H1 (cell line): ENCODE data around the gene RNF4. TPM values are rescaled to one million over a fixed set of nuclear protein-coding genes. Genes with fewer than 3 reads are reported as not detected.

ENCODE experiments used
- CTCF ChIA-PET: fragments of 300-600 bp; sonication (Branson Sonifier 250); formaldehyde crosslinking; loops from one replicate; lab custom pipeline; 2021; ENCODE audit not compliant: partially characterized antibody; lab: Charles Lee
- POLR2A ChIA-PET: fragments of 300-600 bp; sonication (Branson Sonifier 250); formaldehyde crosslinking; loops from one replicate; lab custom pipeline; 2021; ENCODE audit warnings: inconsistent platforms; ENCODE audit not compliant: partially characterized antibody; lab: Charles Lee
- DNase-seq, 2 experiments: peaks; one replicate each; pipeline versions ENCODE4 v3.0.0 to v3.0.0-alpha.2; 2010 to 2022; ENCODE audit warnings: low spot score in 2 of 2, low read depth in 1 of 2, mixed read lengths in 1 of 2
- FAIRE-seq: peaks from 2 replicates; lab custom pipeline; 2011; peaks lifted over from hg19 to GRCh38; lab: Jason Lieb, UNC
- H2AFZ ChIP-seq: 2 replicates; pipeline ENCODE4 v1.8.1; 2012; ENCODE audit warnings: low read length, inconsistent platforms
- H2AK5ac ChIP-seq: 2 replicates; pipeline ENCODE4 v1.6.1; 2013; ENCODE audit warnings: low read depth, low read length
- H2BK120ac ChIP-seq: replicated peaks from 2 replicates; pipeline ENCODE3; 2013; ENCODE audit warnings: low read depth, low read length, inconsistent platforms
- H2BK12ac ChIP-seq: 2 replicates; pipeline ENCODE4 v1.6.1; 2013; ENCODE audit warnings: low read depth, low read length
- H2BK15ac ChIP-seq: 2 replicates; pipeline ENCODE4 v1.6.1; 2013; ENCODE audit warnings: low read length
- H2BK20ac ChIP-seq: 2 replicates; pipeline ENCODE4 v1.6.1; 2013; ENCODE audit warnings: low read length
- H2BK5ac ChIP-seq: 2 replicates; pipeline ENCODE4 v1.6.1; 2013; ENCODE audit warnings: low read depth, low read length
- H3K14ac ChIP-seq: 2 replicates; pipeline ENCODE4 v1.6.1; 2013; ENCODE audit warnings: inconsistent platforms; ENCODE audit not compliant: insufficient read length
- H3K18ac ChIP-seq: 2 replicates; pipeline ENCODE4 v1.6.1; 2013; ENCODE audit warnings: low read length; ENCODE audit errors: extremely low read depth
- H3K23ac ChIP-seq: 2 replicates; pipeline ENCODE4 v1.6.1; 2013; ENCODE audit warnings: inconsistent platforms; ENCODE audit not compliant: insufficient read length
- H3K23me2 ChIP-seq: 2 replicates; pipeline ENCODE4 v1.6.1; 2013; ENCODE audit warnings: low read depth, low read length
- H3K27ac ChIP-seq: 2 replicates; pipeline ENCODE4 v1.6.1; 2011; ENCODE audit warnings: low read depth, low read length, inconsistent platforms
- H3K27me3 ChIP-seq, 4 experiments: replicated peaks in 1 of 4; 1 replicate in 1 of 4; 2 replicates in 3 of 4; pipeline versions ENCODE4 v1.6.1 to v1.8.1; 2011 to 2013; ENCODE audit warnings: low read length in 3 of 4, mild to moderate bottlenecking in 3 of 4, inconsistent platforms in 2 of 4, mixed read lengths in 2 of 4, moderate library complexity in 1 of 4; ENCODE audit not compliant: control insufficient read depth in 3 of 4, insufficient read depth in 3 of 4; ENCODE audit errors: extremely low read depth in 1 of 4
- H3K36me3 ChIP-seq, 4 experiments: 2 replicates each; pipeline versions ENCODE4 v1.6.1 to v1.8.1; 2011 to 2013; ENCODE audit warnings: mild to moderate bottlenecking in 4 of 4, low read length in 3 of 4, moderate library complexity in 2 of 4, control low read depth in 1 of 4, inconsistent platforms in 1 of 4; ENCODE audit not compliant: insufficient read depth in 4 of 4, control insufficient read depth in 2 of 4
- H3K4ac ChIP-seq: replicated peaks from 2 replicates; pipeline ENCODE3; 2013; ENCODE audit warnings: low read length, low read depth, mixed read lengths, inconsistent platforms; ENCODE audit not compliant: insufficient read length
- H3K4me1 ChIP-seq, 4 experiments: replicated peaks in 1 of 4; 1 replicate in 1 of 4; 2 replicates in 3 of 4; pipeline versions ENCODE4 v1.6.1 to v1.8.1; 2011 to 2013; ENCODE audit warnings: low read length in 3 of 4, inconsistent platforms in 2 of 4, mixed read lengths in 1 of 4; ENCODE audit not compliant: insufficient read depth in 4 of 4, control insufficient read depth in 3 of 4
- H3K4me2 ChIP-seq, 2 experiments: 2 replicates each; pipeline versions ENCODE4 v1.6.1 to v1.8.1; 2011 to 2013; ENCODE audit warnings: low read depth in 2 of 2, low read length in 2 of 2, control low read depth in 1 of 2, inconsistent platforms in 1 of 2, mild to moderate bottlenecking in 1 of 2; ENCODE audit not compliant: insufficient read depth in 1 of 2
- H3K4me3 ChIP-seq, 4 experiments: fragments of 200-600, 300-600 bp in 1 of 4; sonication (generic), shearing (Covaris generic), sonication (Bioruptor Twin) in 1 of 4; 2 replicates each; pipeline versions ENCODE4 v1.5.1 to v1.8.1; 2011 to 2016; ENCODE audit warnings: low read length in 4 of 4, low read depth in 3 of 4, control low read depth in 2 of 4, inconsistent platforms in 2 of 4, mild to moderate bottlenecking in 2 of 4, mixed read lengths in 1 of 4, moderate library complexity in 1 of 4; ENCODE audit not compliant: insufficient read depth in 2 of 4; ENCODE audit errors: extremely low read depth in 1 of 4
- H3K56ac ChIP-seq: replicated peaks from 2 replicates; pipeline ENCODE3; 2013; ENCODE audit warnings: low read depth, mild to moderate bottlenecking, mixed read lengths, low read length, inconsistent platforms; ENCODE audit not compliant: insufficient read length
- H3K79me1 ChIP-seq: 2 replicates; pipeline ENCODE4 v1.6.1; 2013; ENCODE audit warnings: low read depth, low read length, control low read depth
- H3K79me2 ChIP-seq, 2 experiments: 2 replicates each; pipeline versions ENCODE4 v1.6.1 to v1.8.1; 2012 to 2013; ENCODE audit warnings: low read length in 2 of 2, mild to moderate bottlenecking in 2 of 2, inconsistent platforms in 1 of 2; ENCODE audit not compliant: insufficient read depth in 2 of 2, control insufficient read depth in 1 of 2
- H3K9ac ChIP-seq, 4 experiments: replicated peaks in 1 of 4; 1 replicate in 1 of 4; 2 replicates in 3 of 4; pipeline versions ENCODE4 v1.6.1 to v1.8.1; 2011 to 2013; ENCODE audit warnings: low read depth in 3 of 4, low read length in 3 of 4, control low read depth in 2 of 4, mild to moderate bottlenecking in 2 of 4, moderate library complexity in 2 of 4, inconsistent platforms in 1 of 4; ENCODE audit errors: extremely low read depth in 1 of 4
- H3K9me3 ChIP-seq, 2 experiments: 2 replicates each; pipeline versions ENCODE4 v1.6.1 to v1.8.1; 2012 to 2013; ENCODE audit warnings: mild to moderate bottlenecking in 2 of 2, moderate library complexity in 2 of 2, control low read depth in 1 of 2, inconsistent platforms in 1 of 2, low read depth in 1 of 2, low read length in 1 of 2, mixed read lengths in 1 of 2; ENCODE audit not compliant: insufficient read depth in 2 of 2
- H4K20me1 ChIP-seq, 2 experiments: replicated peaks in 1 of 2; 2 replicates each; pipeline versions ENCODE3 to v1.8.1; 2011 to 2013; ENCODE audit warnings: inconsistent platforms in 2 of 2, low read length in 2 of 2, mild to moderate bottlenecking in 1 of 2; ENCODE audit not compliant: insufficient read depth in 2 of 2, control insufficient read depth in 1 of 2
- H4K5ac ChIP-seq: 2 replicates; pipeline ENCODE4 v1.6.1; 2013; ENCODE audit warnings: low read length, low read depth, mixed read lengths, inconsistent platforms; ENCODE audit not compliant: insufficient read length
- H4K8ac ChIP-seq: 2 replicates; pipeline ENCODE4 v1.8.0; 2013; ENCODE audit warnings: mild to moderate bottlenecking, moderate library complexity, low read length, inconsistent platforms; ENCODE audit not compliant: insufficient read depth; ENCODE audit errors: extremely low read depth
- H4K91ac ChIP-seq: replicated peaks from 2 replicates; pipeline ENCODE3; 2013; ENCODE audit warnings: low read length, mixed read lengths, inconsistent platforms; ENCODE audit not compliant: insufficient read length
- POLR2A ChIP-seq, 2 experiments: IDR thresholded peaks; 1 replicate in 1 of 2; 2 replicates in 1 of 2; pipeline ENCODE4 v1.6.1; 2011; ENCODE audit warnings: low read depth in 2 of 2, low read length in 2 of 2, mild to moderate bottlenecking in 2 of 2; ENCODE audit errors: control extremely low read depth in 1 of 2
- POLR2AphosphoS5 ChIP-seq: IDR thresholded peaks from 2 replicates; pipeline ENCODE4 v1.6.1; 2011; ENCODE audit warnings: low read depth, low read length
- TEAD4 ChIP-seq: IDR thresholded peaks from 2 replicates; pipeline ENCODE4 v1.6.1; 2012; ENCODE audit warnings: low read depth, low read length, inconsistent platforms, mixed read lengths
- WGBS, 2 experiments: shearing (Covaris generic) in 1 of 2; methylation state at CpG; one replicate each; pipeline versions ENCODE4 v1.1.6 to v1.1.7; 2013 to 2015; ENCODE audit warnings: low lambda C conversion rate in 2 of 2, mixed read lengths in 2 of 2, inconsistent platforms in 1 of 2, low coverage in 1 of 2, missing lambda C conversion rate in 1 of 2; ENCODE audit not compliant: insufficient replicate concordance in 2 of 2, insufficient coverage in 1 of 2, insufficient read length in 1 of 2; ENCODE audit errors: extremely low coverage in 1 of 2, missing lambda C conversion rate in 1 of 2; 5-methylcytosine and 5-hydroxymethylcytosine counted together
- polyA plus RNA-seq, 7 experiments: library from polyadenylated mRNA; depleted of rRNA in 3 of 7; stranded (reverse) in 5 of 7; unstranded in 2 of 7; fragments of >200 nt in 5 of 7; fragments of 200-250 nt in 2 of 7; gene quantifications; 1 replicate in 5 of 7; 2 replicates in 1 of 7; 4 replicates in 1 of 7; pipeline versions ENCODE4 v1.2.1 to v1.2.3, GENCODE V29; 2011 to 2013; ENCODE audit warnings: missing spikeins in 2 of 7, mixed read lengths in 2 of 7
- total RNA-seq: library from RNA; stranded (reverse); fragmentation: NEBNext Ultra II Directional; extraction: Animal tissue kit (Norgen Biotek cat#: 25700); gene quantifications from 2 replicates; pipeline ENCODE4 v1.2.1, GENCODE V29; 2021
- TF ChIP-seq, protein P1 (sequence below): IDR thresholded peaks from 2 replicates; pipeline ENCODE4 v1.6.1; 2011; ENCODE audit warnings: low read length, improper control_type of control experiment

The RNF4 gene
- total and polyA plus RNA-seq, 2 of the 8 experiments (the other 6 are each of a cell fraction or from before 2014, with no cell fraction given), result 68.2 to 78.9 TPM

GRCh38 chr4:2489081-2489805, 20.3 kb downstream of the RNF4 start:
- no peak overlapping the region; a peak in 1 of 4 replicates for H3K4me2 ChIP-seq
- H3K23me2 ChIP-seq, result no peaks in the 10 kb centered on the region
- no peak overlapping the region for H3K27ac ChIP-seq
- H2BK20ac ChIP-seq, result no peak overlapping the region
- H3K79me1 ChIP-seq, result peaks cover 27% of the 10 kb centered on the region
- H3K4ac ChIP-seq, result no peak overlapping the region
- no peak overlapping the region for H3K4me3 ChIP-seq
- peaks cover 43 to 90% of the 10 kb centered on the region in 2 experiments for H3K79me2 ChIP-seq
- no peak overlapping the region for H3K56ac ChIP-seq
- no peak for DNase-seq
- ChIA-PET CTCF (interaction anchor here (1.0 to 1.1 kb wide), 2 partner anchors 13 to 19 kb away, joined by 3 to 7 read pairs; no protein-coding TSS in a partner anchor), POLR2A (interaction anchor here (1.0 to 1.4 kb wide), 4 partner anchors 19 to 269 kb away, joined by 3 to 4 read pairs (median 4); partner anchors contain the start of gene RNF4)
- H2BK120ac ChIP-seq, result no peak overlapping the region
- H2AFZ ChIP-seq, result no peak overlapping the region
- peaks cover 42 to 53% of the 10 kb centered on the region in 2 experiments for H4K20me1 ChIP-seq
- no peak overlapping the region for H4K5ac ChIP-seq
- no peak for TF ChIP-seq TEAD4
- TF ChIP-seq POLR2AphosphoS5, result 0 out of 2 replicates have a peak, but pooled peaks have one; percentile 34
- TF ChIP-seq, protein P1, sequence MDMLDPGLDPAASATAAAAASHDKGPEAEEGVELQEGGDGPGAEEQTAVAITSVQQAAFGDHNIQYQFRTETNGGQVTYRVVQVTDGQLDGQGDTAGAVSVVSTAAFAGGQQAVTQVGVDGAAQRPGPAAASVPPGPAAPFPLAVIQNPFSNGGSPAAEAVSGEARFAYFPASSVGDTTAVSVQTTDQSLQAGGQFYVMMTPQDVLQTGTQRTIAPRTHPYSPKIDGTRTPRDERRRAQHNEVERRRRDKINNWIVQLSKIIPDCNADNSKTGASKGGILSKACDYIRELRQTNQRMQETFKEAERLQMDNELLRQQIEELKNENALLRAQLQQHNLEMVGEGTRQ, result no peak
- TF ChIP-seq POLR2A (IDR thresholded peaks at IDR 0.05; ENCODE audit: control extremely low read depth in 1 of 2, low read depth in 2 of 2, low read length in 2 of 2), result no peak
- no peak overlapping the region for H2BK15ac ChIP-seq
- H3K18ac ChIP-seq, result no peak overlapping the region
- peaks cover 0 to 8% (median 2%) of the 10 kb centered on the region in 4 experiments; a peak in 4 of 7 replicates for H3K4me1 ChIP-seq
- no peak overlapping the region for H3K14ac ChIP-seq
- H4K91ac ChIP-seq, result no peak overlapping the region
- H4K8ac ChIP-seq, result no peak overlapping the region
- H3K9me3 ChIP-seq, result no peaks in the 10 kb centered on the region
- peak overlapping the region in 1 of 4 experiments; percentile 23; a peak in 2 of 7 replicates for H3K9ac ChIP-seq
- 85% methylated on average over 20 of the region's 20 CpGs; no CpG with 5 or more reads in 1 of the 2 experiments for WGBS, 2 experiments
- FAIRE-seq, result no peak
- peak overlapping the region; percentile 61 for H2BK5ac ChIP-seq
- peaks cover 10 to 33% (median 32%) of the 10 kb centered on the region in 4 experiments; a peak in 7 of 8 replicates for H3K36me3 ChIP-seq
- no peak overlapping the region for H2AK5ac ChIP-seq
- H3K23ac ChIP-seq, result no peak overlapping the region
- no peaks in the 10 kb centered on the region for H3K27me3 ChIP-seq
- H2BK12ac ChIP-seq, result 0 out of 2 replicates have a peak overlapping the region, but pooled peaks have one; percentile 39
